HepG2 (cell line): ENCODE data around the gene ALDH2. TPM values are rescaled to one million over a fixed set of nuclear protein-coding genes. Genes with fewer than 3 reads are reported as not detected.
A peak's percentile ranks its signal among the peaks of the same experiment; 100 is the strongest.

Experiments used
- GABPB1 ChIP-seq: IDR thresholded peaks from 2 replicates; pipeline ENCODE4 v1.6.1; 2016; ENCODE audit warnings: mild to moderate bottlenecking, missing genetic modification reagents, moderate library complexity, missing compliant biosample characterization
- MED1 ChIP-seq: sonication (generic); formaldehyde crosslinking; IDR thresholded peaks from 2 replicates; pipeline ENCODE4 v1.4.0; 2020; ENCODE audit warnings: missing genetic modification reagents
- MEIS1 ChIP-seq: sonication (generic); formaldehyde crosslinking; IDR thresholded peaks from 2 replicates; pipeline ENCODE4 v1.9.0; 2021; ENCODE audit warnings: mild to moderate bottlenecking, missing genetic modification reagents, moderate library complexity, borderline replicate concordance
- MYC ChIP-seq: sonication (generic); formaldehyde crosslinking; IDR thresholded peaks from 2 replicates; pipeline ENCODE4 v1.9.0; 2021; ENCODE audit warnings: missing genetic modification reagents, borderline replicate concordance
- PHF21A ChIP-seq: sonication (generic); formaldehyde crosslinking; IDR thresholded peaks from 2 replicates; pipeline ENCODE4 v1.5.0; 2020; ENCODE audit warnings: mild to moderate bottlenecking, missing genetic modification reagents
- POLR2A ChIP-seq, 2 experiments: IDR thresholded peaks; 2 replicates each; pipeline ENCODE4 v1.6.1; 2011; ENCODE audit warnings: low read depth in 2 of 2, low read length in 2 of 2, mild to moderate bottlenecking in 1 of 2, moderate library complexity in 1 of 2; ENCODE audit not compliant: insufficient read depth in 1 of 2
- PRDM10 ChIP-seq: sonication (generic); formaldehyde crosslinking; IDR thresholded peaks from 2 replicates; pipeline ENCODE4 v1.4.0; 2020; ENCODE audit warnings: low read depth, missing genetic modification reagents
- SOX6 ChIP-seq, 2 experiments: fragments of 450-650 bp in 1 of 2; sonication (generic) in 1 of 2; formaldehyde crosslinking in 1 of 2; IDR thresholded peaks; 2 replicates each; pipeline versions ENCODE4 v1.4.0 to v1.6.1; 2017 to 2020; ENCODE audit warnings: antibody characterized with exemption in 1 of 2, mild to moderate bottlenecking in 1 of 2, missing genetic modification reagents in 1 of 2
- YEATS4 ChIP-seq: sonication (generic); formaldehyde crosslinking; IDR thresholded peaks from 2 replicates; pipeline ENCODE4 v1.4.0; 2020; ENCODE audit warnings: missing genetic modification reagents, borderline replicate concordance
- ZNF292 ChIP-seq: sonication (generic); formaldehyde crosslinking; IDR thresholded peaks from 2 replicates; pipeline ENCODE4 v1.8.1; 2022; ENCODE audit warnings: mild to moderate bottlenecking, low read depth, missing genetic modification reagents, borderline replicate concordance
- ZNF614 ChIP-seq: IDR thresholded peaks from 2 replicates; pipeline ENCODE4 v1.6.1; 2018; ENCODE audit warnings: missing biosample characterization, missing genetic modification reagents, inconsistent platforms, borderline replicate concordance
- ZNF792 ChIP-seq: IDR thresholded peaks from 2 replicates; pipeline ENCODE4 v1.6.1; 2016
- polyA plus RNA-seq, 8 experiments: library from polyadenylated mRNA; depleted of rRNA in 3 of 8; stranded (reverse) in 7 of 8; unstranded in 1 of 8; fragments of >200 nt; fragmentation: Illumina TruSeq in 4 of 8; extraction: Trizol in 4 of 8; gene quantifications; 2 replicates each; pipeline versions ENCODE4 v1.2.1 to v1.2.3, GENCODE V29; 2011 to 2016; ENCODE audit warnings: low read depth in 4 of 8, missing spikeins in 1 of 8, mixed read lengths in 1 of 8; ENCODE audit not compliant: insufficient read depth in 1 of 8
- total RNA-seq, 5 experiments: library from RNA; depleted of rRNA; stranded (reverse); fragments of >200 nt; fragmentation: Illumina TruSeq; extraction: Trizol; gene quantifications; 2 replicates each; pipeline ENCODE4 v1.2.3, GENCODE V29; 2016; ENCODE audit warnings: low read depth in 1 of 5
- TF ChIP-seq, protein P1 (sequence below): sonication (generic); formaldehyde crosslinking; IDR thresholded peaks from 2 replicates; pipeline ENCODE4 v1.4.0; 2020; ENCODE audit warnings: missing genetic modification reagents, borderline replicate concordance
- TF ChIP-seq, protein P2 (sequence below): sonication (generic); formaldehyde crosslinking; IDR thresholded peaks from 2 replicates; pipeline ENCODE4 v1.5.0; 2020; ENCODE audit warnings: mild to moderate bottlenecking, missing genetic modification reagents, moderate library complexity
- TF ChIP-seq, protein P3 (sequence below): sonication (generic); formaldehyde crosslinking; conservative IDR thresholded peaks from 2 replicates; pipeline ENCODE4 v1.4.0; 2020; ENCODE audit warnings: mild to moderate bottlenecking, missing genetic modification reagents, moderate library complexity

Gene ALDH2
- total and polyA plus RNA-seq, 2 of the 13 experiments (the other 11 are each of a cell fraction or from before 2014, with no cell fraction given), result 78.8 to 103 TPM

- TF ChIP-seq ZNF792 (CRISPR knock-in tag), result no peak; the same call in 1 of the 2 replicates
- peak; percentile 69; the same call in 1 of the 2 replicates for TF ChIP-seq ZNF614
- peak; percentile 43; the same call in 1 of the 2 replicates for TF ChIP-seq YEATS4 (CRISPR knock-in tag)
- TF ChIP-seq GABPB1 (CRISPR knock-in tag), result no peak
- TF ChIP-seq, protein P1, sequence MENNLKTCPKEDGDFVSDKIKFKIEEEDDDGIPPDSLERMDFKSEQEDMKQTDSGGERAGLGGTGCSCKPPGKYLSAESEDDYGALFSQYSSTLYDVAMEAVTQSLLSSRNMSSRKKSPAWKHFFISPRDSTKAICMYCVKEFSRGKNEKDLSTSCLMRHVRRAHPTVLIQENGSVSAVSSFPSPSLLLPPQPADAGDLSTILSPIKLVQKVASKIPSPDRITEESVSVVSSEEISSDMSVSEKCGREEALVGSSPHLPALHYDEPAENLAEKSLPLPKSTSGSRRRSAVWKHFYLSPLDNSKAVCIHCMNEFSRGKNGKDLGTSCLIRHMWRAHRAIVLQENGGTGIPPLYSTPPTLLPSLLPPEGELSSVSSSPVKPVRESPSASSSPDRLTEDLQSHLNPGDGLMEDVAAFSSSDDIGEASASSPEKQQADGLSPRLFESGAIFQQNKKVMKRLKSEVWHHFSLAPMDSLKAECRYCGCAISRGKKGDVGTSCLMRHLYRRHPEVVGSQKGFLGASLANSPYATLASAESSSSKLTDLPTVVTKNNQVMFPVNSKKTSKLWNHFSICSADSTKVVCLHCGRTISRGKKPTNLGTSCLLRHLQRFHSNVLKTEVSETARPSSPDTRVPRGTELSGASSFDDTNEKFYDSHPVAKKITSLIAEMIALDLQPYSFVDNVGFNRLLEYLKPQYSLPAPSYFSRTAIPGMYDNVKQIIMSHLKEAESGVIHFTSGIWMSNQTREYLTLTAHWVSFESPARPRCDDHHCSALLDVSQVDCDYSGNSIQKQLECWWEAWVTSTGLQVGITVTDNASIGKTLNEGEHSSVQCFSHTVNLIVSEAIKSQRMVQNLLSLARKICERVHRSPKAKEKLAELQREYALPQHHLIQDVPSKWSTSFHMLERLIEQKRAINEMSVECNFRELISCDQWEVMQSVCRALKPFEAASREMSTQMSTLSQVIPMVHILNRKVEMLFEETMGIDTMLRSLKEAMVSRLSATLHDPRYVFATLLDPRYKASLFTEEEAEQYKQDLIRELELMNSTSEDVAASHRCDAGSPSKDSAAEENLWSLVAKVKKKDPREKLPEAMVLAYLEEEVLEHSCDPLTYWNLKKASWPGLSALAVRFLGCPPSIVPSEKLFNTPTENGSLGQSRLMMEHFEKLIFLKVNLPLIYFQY (CRISPR knock-in tag), result no peak
- peak; percentile 61; the same call in 1 of the 2 replicates for TF ChIP-seq MYC (CRISPR knock-in tag)
- peak in 1 of 2 experiments; percentile 67; a peak in 1 of 4 replicates for TF ChIP-seq POLR2A (IDR thresholded peaks at IDR 0.05; ENCODE audit: insufficient read depth in 1 of 2, low read depth in 2 of 2, low read length in 2 of 2)
- TF ChIP-seq MED1, result peak; percentile 56
- TF ChIP-seq, protein P2, sequence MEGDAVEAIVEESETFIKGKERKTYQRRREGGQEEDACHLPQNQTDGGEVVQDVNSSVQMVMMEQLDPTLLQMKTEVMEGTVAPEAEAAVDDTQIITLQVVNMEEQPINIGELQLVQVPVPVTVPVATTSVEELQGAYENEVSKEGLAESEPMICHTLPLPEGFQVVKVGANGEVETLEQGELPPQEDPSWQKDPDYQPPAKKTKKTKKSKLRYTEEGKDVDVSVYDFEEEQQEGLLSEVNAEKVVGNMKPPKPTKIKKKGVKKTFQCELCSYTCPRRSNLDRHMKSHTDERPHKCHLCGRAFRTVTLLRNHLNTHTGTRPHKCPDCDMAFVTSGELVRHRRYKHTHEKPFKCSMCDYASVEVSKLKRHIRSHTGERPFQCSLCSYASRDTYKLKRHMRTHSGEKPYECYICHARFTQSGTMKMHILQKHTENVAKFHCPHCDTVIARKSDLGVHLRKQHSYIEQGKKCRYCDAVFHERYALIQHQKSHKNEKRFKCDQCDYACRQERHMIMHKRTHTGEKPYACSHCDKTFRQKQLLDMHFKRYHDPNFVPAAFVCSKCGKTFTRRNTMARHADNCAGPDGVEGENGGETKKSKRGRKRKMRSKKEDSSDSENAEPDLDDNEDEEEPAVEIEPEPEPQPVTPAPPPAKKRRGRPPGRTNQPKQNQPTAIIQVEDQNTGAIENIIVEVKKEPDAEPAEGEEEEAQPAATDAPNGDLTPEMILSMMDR (CRISPR knock-in tag), result no peak
- TF ChIP-seq ZNF292 (CRISPR knock-in tag), result peak; percentile 36; the same call in 1 of the 2 replicates
- no peak for TF ChIP-seq SOX6 (IDR thresholded peaks at IDR 0.05)
- TF ChIP-seq SOX6 (CRISPR knock-in tag; IDR thresholded peaks at IDR 0.05), result peak; percentile 47; the same call in 1 of the 2 replicates
- TF ChIP-seq PRDM10 (CRISPR knock-in tag), result peak; percentile 92
- TF ChIP-seq, protein P3, sequence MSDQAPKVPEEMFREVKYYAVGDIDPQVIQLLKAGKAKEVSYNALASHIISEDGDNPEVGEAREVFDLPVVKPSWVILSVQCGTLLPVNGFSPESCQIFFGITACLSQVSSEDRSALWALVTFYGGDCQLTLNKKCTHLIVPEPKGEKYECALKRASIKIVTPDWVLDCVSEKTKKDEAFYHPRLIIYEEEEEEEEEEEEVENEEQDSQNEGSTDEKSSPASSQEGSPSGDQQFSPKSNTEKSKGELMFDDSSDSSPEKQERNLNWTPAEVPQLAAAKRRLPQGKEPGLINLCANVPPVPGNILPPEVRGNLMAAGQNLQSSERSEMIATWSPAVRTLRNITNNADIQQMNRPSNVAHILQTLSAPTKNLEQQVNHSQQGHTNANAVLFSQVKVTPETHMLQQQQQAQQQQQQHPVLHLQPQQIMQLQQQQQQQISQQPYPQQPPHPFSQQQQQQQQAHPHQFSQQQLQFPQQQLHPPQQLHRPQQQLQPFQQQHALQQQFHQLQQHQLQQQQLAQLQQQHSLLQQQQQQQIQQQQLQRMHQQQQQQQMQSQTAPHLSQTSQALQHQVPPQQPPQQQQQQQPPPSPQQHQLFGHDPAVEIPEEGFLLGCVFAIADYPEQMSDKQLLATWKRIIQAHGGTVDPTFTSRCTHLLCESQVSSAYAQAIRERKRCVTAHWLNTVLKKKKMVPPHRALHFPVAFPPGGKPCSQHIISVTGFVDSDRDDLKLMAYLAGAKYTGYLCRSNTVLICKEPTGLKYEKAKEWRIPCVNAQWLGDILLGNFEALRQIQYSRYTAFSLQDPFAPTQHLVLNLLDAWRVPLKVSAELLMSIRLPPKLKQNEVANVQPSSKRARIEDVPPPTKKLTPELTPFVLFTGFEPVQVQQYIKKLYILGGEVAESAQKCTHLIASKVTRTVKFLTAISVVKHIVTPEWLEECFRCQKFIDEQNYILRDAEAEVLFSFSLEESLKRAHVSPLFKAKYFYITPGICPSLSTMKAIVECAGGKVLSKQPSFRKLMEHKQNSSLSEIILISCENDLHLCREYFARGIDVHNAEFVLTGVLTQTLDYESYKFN (CRISPR knock-in tag), result peak; percentile 78
- peak; percentile 71 for TF ChIP-seq PHF21A (CRISPR knock-in tag)
- TF ChIP-seq MEIS1 (CRISPR knock-in tag), result no peak
These were observed 7.2 kb downstream of the ALDH2 start (continued) for GRCh38 chr12:111773801-111774551.
